ENCODE measurements around the gene TNFRSF19. TPM values are rescaled to one million over a fixed set of nuclear protein-coding genes. Genes with fewer than 3 reads are reported as not detected.

TNFRSF19 gene
- total RNA-seq, 1 experiment from 2014 or later: 0.24 TPM

DNA sequence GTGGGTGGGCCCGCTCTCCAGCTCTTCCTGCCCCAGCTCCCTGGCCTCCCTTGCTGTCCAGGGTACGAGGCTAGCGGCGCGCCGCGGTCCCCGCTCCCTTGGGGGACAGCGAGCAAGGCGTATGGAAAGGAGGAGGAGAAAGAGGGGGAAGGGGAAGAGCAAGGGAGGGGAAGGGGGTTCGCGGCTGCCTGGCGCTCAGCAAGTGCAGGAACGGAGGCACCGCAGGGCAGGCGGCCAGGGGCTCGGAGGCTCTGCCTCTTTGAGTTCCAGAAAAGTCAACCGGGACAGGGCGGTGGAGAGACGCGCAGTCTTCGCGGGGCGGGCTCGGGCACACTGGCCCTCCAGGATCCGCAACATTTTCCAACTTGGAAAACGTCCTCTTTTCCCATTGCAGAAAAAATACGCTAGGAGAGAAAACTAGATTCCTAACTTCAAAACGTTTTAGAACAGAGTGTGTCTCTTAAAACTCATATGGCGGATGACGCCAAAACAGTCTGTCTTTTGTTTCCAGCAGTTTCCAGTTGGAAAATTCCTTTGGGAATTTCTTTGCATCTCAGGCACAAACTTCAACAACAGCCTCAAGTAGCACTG, 23.1 kb upstream of the TNFRSF19 start:
- no peaks in the 10 kb centered on the region for H3F3A ChIP-seq (ENCODE audit: insufficient read depth, low read depth)
- no peaks in the 10 kb centered on the region for H3K9me2 ChIP-seq (ENCODE audit: insufficient read depth)
- H4K20me1 ChIP-seq (ENCODE audit: insufficient read depth): no peaks in the 10 kb centered on the region
- no peak overlapping the region for H2AFZ ChIP-seq
- no peaks in the 10 kb centered on the region for H3K4me1 ChIP-seq (replicated peaks; ENCODE audit: insufficient read depth)
- H3K79me2 ChIP-seq (ENCODE audit: low read depth): no peaks in the 10 kb centered on the region
- TF ChIP-seq EZH2 (IDR thresholded peaks at IDR 0.05; ENCODE audit: low read depth): no peak
- no peak for TF ChIP-seq CTCF (conservative IDR thresholded peaks at IDR 0.05)
- CTCF ChIA-PET: no interaction called here
- no peaks in the 10 kb centered on the region for H3K36me3 ChIP-seq (ENCODE audit: low read depth)
- H3K9me3 ChIP-seq (ENCODE audit: insufficient read depth, low read depth): no peaks in the 10 kb centered on the region
- no peak overlapping the region for H3K4me3 ChIP-seq
- no peak overlapping the region for H3K4me2 ChIP-seq
- H3K27me3 ChIP-seq (ENCODE audit: insufficient read depth, low read depth): peaks cover 6% of the 10 kb centered on the region; the same call in 1 of the 2 replicates
- no TSS peak for BruUV-seq (replicated peaks)
- H3K27ac ChIP-seq: no peak overlapping the region
- POLR2A ChIA-PET (ENCODE audit: unreplicated experiment): no interaction called here
- no peak for DNase-seq
- intact Hi-C loops (cut with micrococcal nuclease; ENCODE audit: unreplicated experiment): no loop called here

DNA sequence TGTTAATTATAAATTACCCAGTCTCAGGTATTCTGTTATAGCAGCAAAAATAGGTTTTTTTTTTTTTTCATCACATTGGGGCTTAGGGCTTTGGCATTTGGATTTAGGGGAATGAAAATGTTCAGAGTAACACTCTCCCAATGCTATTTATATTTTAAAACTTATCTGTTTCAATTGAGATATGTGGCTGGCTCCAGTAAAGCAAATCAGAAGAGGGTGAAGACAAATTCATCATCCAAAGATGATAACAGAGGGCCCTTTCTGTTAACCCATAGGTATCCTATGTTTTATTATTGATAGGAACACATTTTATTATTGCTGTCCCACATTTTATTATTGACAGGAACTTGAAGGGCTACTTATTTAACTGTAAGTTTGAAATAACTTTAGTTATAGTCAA, 20.5 kb upstream of the TNFRSF19 start:
- no peaks in the 10 kb centered on the region for H3K9me2 ChIP-seq (ENCODE audit: insufficient read depth)
- H3K79me2 ChIP-seq (ENCODE audit: low read depth): no peaks in the 10 kb centered on the region
- DNase-seq: no peak
- H3K27ac ChIP-seq: no peak overlapping the region
- H2AFZ ChIP-seq: no peak overlapping the region
- no peaks in the 10 kb centered on the region for H3K4me1 ChIP-seq (replicated peaks; ENCODE audit: insufficient read depth)
- no peaks in the 10 kb centered on the region for H3K9me3 ChIP-seq (ENCODE audit: insufficient read depth, low read depth)
- intact Hi-C loops (cut with micrococcal nuclease; ENCODE audit: unreplicated experiment): no loop called here
- ChIA-PET CTCF (no interaction called here), POLR2A (ENCODE audit: unreplicated experiment) (no interaction called here)
- H4K20me1 ChIP-seq (ENCODE audit: insufficient read depth): no peaks in the 10 kb centered on the region
- H3K36me3 ChIP-seq (ENCODE audit: low read depth): no peaks in the 10 kb centered on the region
- no peak overlapping the region for H3K4me3 ChIP-seq
- no peaks in the 10 kb centered on the region for H3F3A ChIP-seq (ENCODE audit: insufficient read depth, low read depth)
- no peaks in the 10 kb centered on the region for H3K27me3 ChIP-seq (ENCODE audit: insufficient read depth, low read depth)
- no peak for TF ChIP-seq CTCF (conservative IDR thresholded peaks at IDR 0.05)
- H3K4me2 ChIP-seq: no peak overlapping the region
- BruUV-seq (replicated peaks): no TSS peak

DNA sequence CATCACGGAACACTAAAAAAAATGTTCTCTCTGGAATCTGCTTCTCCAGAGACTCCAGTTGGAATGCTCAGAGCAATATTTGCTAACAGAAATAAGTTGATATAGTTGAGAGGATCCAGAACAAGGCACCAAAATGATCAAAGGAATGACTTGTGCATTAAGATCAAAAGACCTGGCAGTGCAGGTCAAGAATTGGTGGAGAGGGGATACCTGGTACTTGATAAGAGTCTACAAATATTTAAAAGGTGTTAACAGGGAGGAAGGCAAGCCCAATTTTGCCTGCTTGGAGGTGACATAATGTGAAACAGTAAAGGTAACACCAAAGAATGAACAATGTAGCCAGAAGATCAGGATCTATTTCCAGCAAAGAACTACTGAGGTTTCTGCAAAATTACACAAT, 20.0 kb upstream of the TNFRSF19 start:
- intact Hi-C loops (cut with micrococcal nuclease; ENCODE audit: unreplicated experiment): no loop called here
- Histone ChIP-seq H3K79me2 (ENCODE audit: low read depth) (no peaks in the 10 kb centered on the region), H3K9me3 (ENCODE audit: insufficient read depth, low read depth) (no peaks in the 10 kb centered on the region), H3F3A (ENCODE audit: insufficient read depth, low read depth) (no peaks in the 10 kb centered on the region), H4K20me1 (ENCODE audit: insufficient read depth) (no peaks in the 10 kb centered on the region), H3K4me2 (no peak overlapping the region), H3K9me2 (ENCODE audit: insufficient read depth) (no peaks in the 10 kb centered on the region), H3K27me3 (ENCODE audit: insufficient read depth, low read depth) (no peaks in the 10 kb centered on the region), H2AFZ (no peak overlapping the region), H3K4me3 (no peak overlapping the region), H3K36me3 (ENCODE audit: low read depth) (no peaks in the 10 kb centered on the region), H3K4me1 (replicated peaks; ENCODE audit: insufficient read depth) (no peaks in the 10 kb centered on the region), H3K27ac (no peak overlapping the region)
- no peak for TF ChIP-seq EZH2 (IDR thresholded peaks at IDR 0.05; ENCODE audit: low read depth)
- no peak for TF ChIP-seq CTCF (conservative IDR thresholded peaks at IDR 0.05)
- DNase-seq: no peak
- CTCF ChIA-PET: no interaction called here
- POLR2A ChIA-PET (ENCODE audit: unreplicated experiment): no interaction called here
- BruUV-seq (replicated peaks): no TSS peak

Measured in PC-9 (cell line).